ENCODE results near the gene NR1H4.
"Not testable (repeated sequence)": the region's sequence is repeated elsewhere in the genome, so short reads cannot be mapped to it uniquely, and the experiment has no call there.

Gene NR1H4

GRCh38 chr12:100489251-100489820 is 15.7 kb downstream of the NR1H4 start:
- 90 to 93% methylated on average over 3 of the region's 3 CpGs for WGBS, 2 experiments
- Histone ChIP-seq H3K9me3 (ENCODE audit: control insufficient read depth, low read length) (no peaks in the 10 kb centered on the region), H3K4me3 (ENCODE audit: insufficient read depth, low read depth, low read length) (no peak overlapping the region), H3K27me3 (ENCODE audit: control insufficient read depth, insufficient read depth, low read length, poor library complexity, severe bottlenecking) (no peaks in the 10 kb centered on the region), H3K27ac (ENCODE audit: insufficient read depth, low read depth, low read length, poor library complexity, severe bottlenecking) (no peak overlapping the region), H3K4me1 (ENCODE audit: control insufficient read depth, insufficient read depth, low read length) (no peaks in the 10 kb centered on the region), H3K36me3 (ENCODE audit: control insufficient read depth, insufficient read depth, low read length) (no peaks in the 10 kb centered on the region)

- H3K27me3 ChIP-seq (ENCODE audit: control insufficient read depth, insufficient read depth, low read length, poor library complexity, severe bottlenecking) = no peaks in the 10 kb centered on the region
- H3K27ac ChIP-seq (ENCODE audit: insufficient read depth, low read depth, low read length, poor library complexity, severe bottlenecking) = no peak overlapping the region
- H3K9me3 ChIP-seq (ENCODE audit: control insufficient read depth, low read length) = no peaks in the 10 kb centered on the region
- no peak overlapping the region for H3K4me3 ChIP-seq (ENCODE audit: insufficient read depth, low read depth, low read length)
- no peaks in the 10 kb centered on the region for H3K4me1 ChIP-seq (ENCODE audit: control insufficient read depth, insufficient read depth, low read length)
- H3K36me3 ChIP-seq (ENCODE audit: control insufficient read depth, insufficient read depth, low read length) = no peaks in the 10 kb centered on the region
- WGBS, 2 experiments = 93 to 95% methylated on average over 1 of the region's 1 CpG
Observed at GRCh38 chr12:100490056-100490455, 16.4 kb downstream of the NR1H4 start.

- Histone ChIP-seq H3K9me3 (ENCODE audit: control insufficient read depth, low read length) (no peaks in the 10 kb centered on the region), H3K4me3 (ENCODE audit: insufficient read depth, low read depth, low read length) (no peak overlapping the region), H3K36me3 (ENCODE audit: control insufficient read depth, insufficient read depth, low read length) (no peaks in the 10 kb centered on the region), H3K4me1 (ENCODE audit: control insufficient read depth, insufficient read depth, low read length) (no peaks in the 10 kb centered on the region), H3K27me3 (ENCODE audit: control insufficient read depth, insufficient read depth, low read length, poor library complexity, severe bottlenecking) (no peaks in the 10 kb centered on the region), H3K27ac (ENCODE audit: insufficient read depth, low read depth, low read length, poor library complexity, severe bottlenecking) (no peak overlapping the region)
- 61 to 62% methylated on average over 3 of the region's 4 CpGs for WGBS, 2 experiments
Observed at GRCh38 chr12:100491104-100491503, 17.4 kb downstream of the NR1H4 start.

- 92 to 93% methylated on average over 3 to 6 of the region's 6 CpGs for WGBS, 2 experiments
- no peak overlapping the region for H3K4me3 ChIP-seq (ENCODE audit: insufficient read depth, low read depth, low read length)
Observed at GRCh38 chr12:100493396-100494012, 19.8 kb downstream of the NR1H4 start.

GRCh38 chr12:100494026-100494425 is 20.4 kb downstream of the NR1H4 start:
- no peaks in the 10 kb centered on the region for H3K4me1 ChIP-seq (ENCODE audit: control insufficient read depth, insufficient read depth, low read length)
- no peaks in the 10 kb centered on the region for H3K36me3 ChIP-seq (ENCODE audit: control insufficient read depth, insufficient read depth, low read length)
- WGBS, 2 experiments = 97% methylated on average over 2 of the region's 2 CpGs; no CpG with 5 or more reads in 1 of the 2 experiments
- no peak overlapping the region for H3K4me3 ChIP-seq (ENCODE audit: insufficient read depth, low read depth, low read length)
- H3K27me3 ChIP-seq (ENCODE audit: control insufficient read depth, insufficient read depth, low read length, poor library complexity, severe bottlenecking) = no peaks in the 10 kb centered on the region
- no peaks in the 10 kb centered on the region for H3K9me3 ChIP-seq (ENCODE audit: control insufficient read depth, low read length)
- no peak overlapping the region for H3K27ac ChIP-seq (ENCODE audit: insufficient read depth, low read depth, low read length, poor library complexity, severe bottlenecking)

More at GRCh38 chr12:100493396-100494012, 19.8 kb downstream of the NR1H4 start:
- Histone ChIP-seq H3K9me3 (ENCODE audit: control insufficient read depth, low read length) (no peaks in the 10 kb centered on the region), H3K36me3 (ENCODE audit: control insufficient read depth, insufficient read depth, low read length) (no peaks in the 10 kb centered on the region), H3K27me3 (ENCODE audit: control insufficient read depth, insufficient read depth, low read length, poor library complexity, severe bottlenecking) (no peaks in the 10 kb centered on the region), H3K4me1 (ENCODE audit: control insufficient read depth, insufficient read depth, low read length) (no peaks in the 10 kb centered on the region), H3K27ac (ENCODE audit: insufficient read depth, low read depth, low read length, poor library complexity, severe bottlenecking) (no peak overlapping the region)

- H3K27ac ChIP-seq (ENCODE audit: insufficient read depth, low read depth, low read length, poor library complexity, severe bottlenecking) = no peak overlapping the region
- H3K9me3 ChIP-seq (ENCODE audit: control insufficient read depth, low read length) = no peaks in the 10 kb centered on the region
- 94 to 96% methylated on average over 2 of the region's 2 CpGs for WGBS, 2 experiments
- no peak overlapping the region for H3K4me3 ChIP-seq (ENCODE audit: insufficient read depth, low read depth, low read length)
- H3K27me3 ChIP-seq (ENCODE audit: control insufficient read depth, insufficient read depth, low read length, poor library complexity, severe bottlenecking) = no peaks in the 10 kb centered on the region
- H3K4me1 ChIP-seq (ENCODE audit: control insufficient read depth, insufficient read depth, low read length) = no peaks in the 10 kb centered on the region
- no peaks in the 10 kb centered on the region for H3K36me3 ChIP-seq (ENCODE audit: control insufficient read depth, insufficient read depth, low read length)
Observed at GRCh38 chr12:100494538-100494937, 20.9 kb downstream of the NR1H4 start.

- WGBS, 2 experiments = 93 to 95% methylated on average over 14 of the region's 15 CpGs
- no peak overlapping the region for H3K4me3 ChIP-seq (ENCODE audit: insufficient read depth, low read depth, low read length)
- no peaks in the 10 kb centered on the region for H3K27me3 ChIP-seq (ENCODE audit: control insufficient read depth, insufficient read depth, low read length, poor library complexity, severe bottlenecking)
- H3K36me3 ChIP-seq (ENCODE audit: control insufficient read depth, insufficient read depth, low read length) = no peaks in the 10 kb centered on the region
- H3K4me1 ChIP-seq (ENCODE audit: control insufficient read depth, insufficient read depth, low read length) = no peaks in the 10 kb centered on the region
- no peak overlapping the region for H3K27ac ChIP-seq (ENCODE audit: insufficient read depth, low read depth, low read length, poor library complexity, severe bottlenecking)
- no peaks in the 10 kb centered on the region for H3K9me3 ChIP-seq (ENCODE audit: control insufficient read depth, low read length)
Observed at GRCh38 chr12:100497105-100497795, 23.6 kb downstream of the NR1H4 start.

- no peaks in the 10 kb centered on the region for H3K4me1 ChIP-seq (ENCODE audit: control insufficient read depth, insufficient read depth, low read length)
- H3K27ac ChIP-seq (ENCODE audit: insufficient read depth, low read depth, low read length, poor library complexity, severe bottlenecking) = no peak overlapping the region
- no peaks in the 10 kb centered on the region for H3K9me3 ChIP-seq (ENCODE audit: control insufficient read depth, low read length)
- H3K36me3 ChIP-seq (ENCODE audit: control insufficient read depth, insufficient read depth, low read length) = no peaks in the 10 kb centered on the region
- WGBS, 2 experiments = 90 to 96% methylated on average over 9 to 10 of the region's 10 CpGs
- H3K27me3 ChIP-seq (ENCODE audit: control insufficient read depth, insufficient read depth, low read length, poor library complexity, severe bottlenecking) = no peaks in the 10 kb centered on the region
- no peak overlapping the region for H3K4me3 ChIP-seq (ENCODE audit: insufficient read depth, low read depth, low read length)
Observed at GRCh38 chr12:100498141-100498540, 24.5 kb downstream of the NR1H4 start.

GRCh38 chr12:100499416-100499815 is 25.8 kb downstream of the NR1H4 start:
- Histone ChIP-seq H3K27me3 (ENCODE audit: control insufficient read depth, insufficient read depth, low read length, poor library complexity, severe bottlenecking) (no peaks in the 10 kb centered on the region), H3K9me3 (ENCODE audit: control insufficient read depth, low read length) (no peaks in the 10 kb centered on the region), H3K36me3 (ENCODE audit: control insufficient read depth, insufficient read depth, low read length) (no peaks in the 10 kb centered on the region), H3K27ac (ENCODE audit: insufficient read depth, low read depth, low read length, poor library complexity, severe bottlenecking) (no peak overlapping the region), H3K4me1 (ENCODE audit: control insufficient read depth, insufficient read depth, low read length) (no peaks in the 10 kb centered on the region), H3K4me3 (ENCODE audit: insufficient read depth, low read depth, low read length) (no peak overlapping the region)
- 88 to 93% methylated on average over 1 of the region's 1 CpG for WGBS, 2 experiments

GRCh38 chr12:100502718-100503117 is 29.1 kb downstream of the NR1H4 start:
- not testable (repeated sequence) for H3K27ac ChIP-seq (ENCODE audit: insufficient read depth, low read depth, low read length, poor library complexity, severe bottlenecking); H3K9me3 ChIP-seq (ENCODE audit: control insufficient read depth, low read length); H3K4me1 ChIP-seq (ENCODE audit: control insufficient read depth, insufficient read depth, low read length); H3K4me3 ChIP-seq (ENCODE audit: insufficient read depth, low read depth, low read length); H3K27me3 ChIP-seq (ENCODE audit: control insufficient read depth, insufficient read depth, low read length, poor library complexity, severe bottlenecking); H3K36me3 ChIP-seq (ENCODE audit: control insufficient read depth, insufficient read depth, low read length)
- 94 to 98% methylated on average over 4 of the region's 4 CpGs for whole genome bisulfite sequencing, 2 experiments
